CD4-positive, CD25-positive, alpha-beta regulatory T cell (primary cell): ENCODE data around the gene IQCE. TPM values are rescaled to one million over a fixed set of nuclear protein-coding genes. Genes with fewer than 3 reads are reported as not detected.

ENCODE experiments used
- ATAC-seq, 2 donors: fragments of 150-1000 bp; cut with Tn5 transposase; one replicate each; pipeline ENCODE4 v1.10.0; 2021; ENCODE audit warnings: low read depth in 2 of 2, moderate number of reproducible peaks in 2 of 2, moderate library complexity in 1 of 2
- DNase-seq, 3 donors: peaks; one replicate each; pipeline versions ENCODE4 v3.0.0 to v3.0.0-alpha.2; 2012 to 2022; ENCODE audit warnings: mixed read lengths in 1 of 3
- H3K27ac ChIP-seq: one replicate; pipeline ENCODE4 v1.7.0; 2013; ENCODE audit warnings: mild to moderate bottlenecking, low read length; ENCODE audit not compliant: insufficient read depth, poor library complexity, severe bottlenecking
- H3K27me3 ChIP-seq: one replicate; pipeline ENCODE4 v1.7.0; 2013; ENCODE audit warnings: low read length; ENCODE audit not compliant: control insufficient read depth, insufficient read depth
- H3K36me3 ChIP-seq: one replicate; pipeline ENCODE4 v1.7.0; 2013; ENCODE audit warnings: mild to moderate bottlenecking, low read length, moderate library complexity; ENCODE audit not compliant: control insufficient read depth, insufficient read depth
- H3K4me1 ChIP-seq: 2 replicates; pipeline ENCODE4 v1.7.0; 2013; ENCODE audit warnings: mild to moderate bottlenecking, low read length; ENCODE audit not compliant: insufficient read depth, control insufficient read depth, poor library complexity, severe bottlenecking
- H3K4me3 ChIP-seq: one replicate; pipeline ENCODE4 v1.7.0; 2013; ENCODE audit warnings: low read depth, mild to moderate bottlenecking, low read length, moderate library complexity
- H3K9me3 ChIP-seq, 2 experiments: 1 replicate in 1 of 2; 2 replicates in 1 of 2; pipeline ENCODE4 v1.7.0; 2013; ENCODE audit warnings: low read length in 2 of 2, mild to moderate bottlenecking in 1 of 2, moderate library complexity in 1 of 2; ENCODE audit not compliant: control insufficient read depth in 2 of 2
- H3K27ac Mint-ChIP-seq, 3 donors: one replicate each; pipeline ENCODE4 v1.8.0; 2020 to 2022; ENCODE audit warnings: mild to moderate bottlenecking in 3 of 3, mixed read lengths in 3 of 3, moderate library complexity in 2 of 3
- H3K27me3 Mint-ChIP-seq: one replicate; pipeline ENCODE4 v1.8.0; 2022; ENCODE audit warnings: mild to moderate bottlenecking, mixed read lengths
- H3K36me3 Mint-ChIP-seq: one replicate; pipeline ENCODE4 v1.8.0; 2020; ENCODE audit warnings: mixed read lengths
- H3K4me1 Mint-ChIP-seq, 4 donors: one replicate each; pipeline ENCODE4 v1.8.0; 2020 to 2022; ENCODE audit warnings: mixed read lengths in 4 of 4, mild to moderate bottlenecking in 1 of 4
- H3K4me3 Mint-ChIP-seq, 4 donors: one replicate each; pipeline ENCODE4 v1.8.0; 2020 to 2022; ENCODE audit warnings: mild to moderate bottlenecking in 4 of 4, mixed read lengths in 4 of 4, moderate library complexity in 3 of 4
- H3K9me3 Mint-ChIP-seq, 7 donors: one replicate each; pipeline ENCODE4 v1.8.0; 2020 to 2022; ENCODE audit warnings: mixed read lengths in 7 of 7, mild to moderate bottlenecking in 3 of 7, moderate library complexity in 2 of 7
- polyA plus RNA-seq, 4 donors: library from polyadenylated mRNA; unstranded; fragments of 300-500 nt; fragmentation: Illumina TruSeq; gene quantifications; one replicate each; pipeline ENCODE4 v1.2.3, GENCODE V29; 2021
- total RNA-seq: library from RNA; stranded (reverse); gene quantifications from one replicate; pipeline ENCODE4 v1.2.3, GENCODE V29; 2022

Gene IQCE
- total and polyA plus RNA-seq, 5 donors from 2014 or later: 0.69 to 6.6 (median 1.00) TPM

DNA sequence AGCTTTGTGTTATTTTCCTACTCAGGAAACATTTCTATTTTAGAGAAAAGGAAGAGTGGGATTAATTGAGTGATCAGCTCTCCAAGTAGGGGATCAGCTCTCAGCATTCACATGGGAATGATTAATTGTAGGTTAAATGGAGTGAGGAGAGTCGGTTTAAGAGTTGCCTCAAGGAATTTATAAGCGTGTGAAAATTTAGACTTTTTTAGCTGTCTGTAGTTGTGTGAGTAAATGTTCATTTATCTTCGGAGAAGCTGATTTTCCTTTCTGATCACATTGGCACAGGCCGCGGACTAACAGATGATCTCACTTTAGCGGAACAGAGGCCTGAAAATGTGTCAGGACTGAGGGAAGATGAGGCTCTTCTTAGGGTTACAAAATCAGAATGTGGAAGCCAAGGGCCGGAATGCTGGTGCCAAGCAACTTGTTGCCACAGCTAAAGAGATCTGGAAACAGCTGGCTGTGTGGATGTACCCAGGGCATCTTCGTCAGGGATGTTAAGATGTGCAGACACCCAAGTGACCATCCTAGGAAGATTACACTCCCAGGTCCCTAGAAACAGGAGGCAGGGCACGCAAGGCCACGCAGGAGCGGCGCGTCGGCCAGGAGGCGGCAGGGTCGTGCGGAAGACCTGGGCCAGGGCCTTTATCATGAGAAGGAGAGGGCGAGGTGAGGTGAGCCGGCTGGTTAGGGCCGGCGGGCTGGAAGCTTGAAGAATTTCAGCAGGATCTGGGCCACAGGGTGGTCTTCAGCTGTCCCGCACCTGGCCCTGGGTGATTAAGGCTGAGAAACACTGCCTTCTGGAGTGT lies 37.9 kb downstream of the IQCE start:
- Mint-ChIP-seq H3K27ac (no peak overlapping the region), H3K4me1 (no peaks in the 10 kb centered on the region), H3K36me3 (peaks cover 15% of the 10 kb centered on the region), H3K9me3 (no peaks in the 10 kb centered on the region), H3K4me3 (no peak overlapping the region), H3K27me3 (no peaks in the 10 kb centered on the region)
- Histone ChIP-seq H3K4me3 (no peak overlapping the region), H3K4me1 (no peaks in the 10 kb centered on the region), H3K27me3 (no peaks in the 10 kb centered on the region), H3K9me3 (no peaks in the 10 kb centered on the region), H3K27ac (no peak overlapping the region), H3K36me3 (no peaks in the 10 kb centered on the region)
- ATAC-seq (no peak), DNase-seq (no peak)

DNA sequence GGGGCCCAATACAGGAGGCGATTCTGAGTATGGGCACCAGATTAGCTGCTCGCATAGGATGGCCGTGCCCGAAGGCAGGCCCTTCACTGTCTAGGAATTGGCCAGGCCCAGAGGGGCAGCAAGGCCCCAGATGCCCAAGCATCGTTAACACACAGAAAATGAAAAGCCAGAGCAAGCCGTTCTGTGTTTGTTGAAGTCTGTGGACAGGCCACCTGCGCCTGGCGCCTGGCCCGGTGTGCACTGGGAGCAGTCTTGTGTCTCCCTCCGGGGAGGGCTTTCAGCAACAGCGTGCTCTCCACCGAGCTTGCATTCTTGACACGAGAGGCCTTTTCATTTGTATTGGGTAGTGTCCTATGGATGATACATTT lies 38.5 kb downstream of the IQCE start:
- Mint-ChIP-seq H3K27ac (no peak overlapping the region), H3K27me3 (no peaks in the 10 kb centered on the region), H3K4me3 (no peak overlapping the region), H3K36me3 (peaks cover 14% of the 10 kb centered on the region), H3K4me1 (no peaks in the 10 kb centered on the region), H3K9me3 (no peaks in the 10 kb centered on the region)
- DNase-seq: no peak
- no peaks in the 10 kb centered on the region for H3K36me3 ChIP-seq
- no peak for ATAC-seq
- H3K9me3 ChIP-seq: no peaks in the 10 kb centered on the region
- H3K27ac ChIP-seq: no peak overlapping the region
- no peak overlapping the region for H3K4me3 ChIP-seq
- no peaks in the 10 kb centered on the region for H3K4me1 ChIP-seq
- H3K27me3 ChIP-seq: no peaks in the 10 kb centered on the region

DNA sequence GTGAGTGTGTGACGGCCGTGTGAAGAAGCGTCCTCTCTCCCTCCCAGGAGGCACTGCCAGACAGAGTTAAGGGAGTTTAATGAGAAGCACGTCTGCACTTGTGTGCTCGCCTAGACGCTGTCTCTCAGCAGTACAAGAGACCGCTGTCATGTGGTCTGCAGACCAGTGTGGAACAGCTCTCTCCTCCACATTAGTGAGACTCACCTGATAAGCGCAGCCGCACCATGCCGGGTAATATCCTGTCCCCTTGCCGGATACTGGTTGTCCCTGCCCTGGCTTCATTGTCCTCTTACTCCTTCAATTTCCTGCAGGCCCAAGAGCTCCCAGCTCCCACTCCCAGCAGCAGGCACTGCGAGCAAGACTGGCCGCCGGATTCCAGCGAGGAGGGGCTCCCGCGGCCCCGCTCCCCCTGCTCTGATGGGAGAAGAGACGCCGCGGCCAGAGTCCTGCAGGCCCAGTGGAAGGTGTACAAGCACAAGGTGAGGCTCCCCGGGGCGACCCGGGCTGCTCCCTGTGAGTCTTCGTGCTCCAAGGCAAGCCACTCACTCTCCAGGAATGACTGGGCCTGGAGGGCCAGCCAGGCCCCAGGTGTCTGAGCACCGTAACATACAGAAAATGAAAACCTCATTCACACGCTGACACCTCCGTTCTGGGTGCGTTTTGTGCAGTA lies 39.5 kb downstream of the IQCE start:
- H3K27me3 Mint-ChIP-seq: no peaks in the 10 kb centered on the region
- H3K4me1 ChIP-seq: no peaks in the 10 kb centered on the region
- H3K9me3 Mint-ChIP-seq: no peaks in the 10 kb centered on the region
- no peak overlapping the region for H3K4me3 Mint-ChIP-seq
- no peaks in the 10 kb centered on the region for H3K4me1 Mint-ChIP-seq
- DNase-seq: no peak
- no peaks in the 10 kb centered on the region for H3K36me3 ChIP-seq
- H3K36me3 Mint-ChIP-seq: peaks cover 13% of the 10 kb centered on the region
- peak overlapping the region in 1 of 3 donors; percentile 15 for H3K27ac Mint-ChIP-seq
- H3K4me3 ChIP-seq: no peak overlapping the region
- H3K27ac ChIP-seq: no peak overlapping the region
- no peak for ATAC-seq
- H3K27me3 ChIP-seq: no peaks in the 10 kb centered on the region
- no peaks in the 10 kb centered on the region for H3K9me3 ChIP-seq

DNA sequence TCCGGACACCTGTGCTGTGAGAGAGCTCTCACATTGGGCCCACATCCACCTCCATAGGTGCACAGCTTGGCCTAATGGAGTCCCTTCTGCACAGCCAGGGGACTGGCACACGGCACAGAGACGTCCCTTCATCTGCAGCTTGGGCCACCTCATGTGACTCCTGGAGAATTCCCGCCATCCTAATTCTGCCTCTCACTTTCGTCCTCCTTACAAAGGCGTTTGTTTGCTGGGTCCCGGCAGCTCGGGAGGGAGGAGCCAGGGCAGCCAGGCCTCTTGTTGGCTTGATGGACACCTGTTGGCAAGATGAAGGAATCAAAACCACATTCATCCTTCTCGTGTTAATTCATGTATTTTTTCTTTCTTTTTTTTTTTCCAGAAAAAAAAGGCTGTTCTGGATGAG lies 42.3 kb downstream of the IQCE start:
- Histone ChIP-seq H3K36me3 (no peaks in the 10 kb centered on the region), H3K27me3 (no peaks in the 10 kb centered on the region), H3K9me3 (no peaks in the 10 kb centered on the region), H3K4me1 (no peaks in the 10 kb centered on the region), H3K27ac (no peak overlapping the region), H3K4me3 (no peak overlapping the region)
- DNase-seq (no peak), ATAC-seq (no peak)
- Mint-ChIP-seq H3K36me3 (peaks cover 8% of the 10 kb centered on the region), H3K4me3 (no peak overlapping the region), H3K27ac (no peak overlapping the region), H3K9me3 (no peaks in the 10 kb centered on the region), H3K27me3 (no peaks in the 10 kb centered on the region), H3K4me1 (no peaks in the 10 kb centered on the region)

DNA sequence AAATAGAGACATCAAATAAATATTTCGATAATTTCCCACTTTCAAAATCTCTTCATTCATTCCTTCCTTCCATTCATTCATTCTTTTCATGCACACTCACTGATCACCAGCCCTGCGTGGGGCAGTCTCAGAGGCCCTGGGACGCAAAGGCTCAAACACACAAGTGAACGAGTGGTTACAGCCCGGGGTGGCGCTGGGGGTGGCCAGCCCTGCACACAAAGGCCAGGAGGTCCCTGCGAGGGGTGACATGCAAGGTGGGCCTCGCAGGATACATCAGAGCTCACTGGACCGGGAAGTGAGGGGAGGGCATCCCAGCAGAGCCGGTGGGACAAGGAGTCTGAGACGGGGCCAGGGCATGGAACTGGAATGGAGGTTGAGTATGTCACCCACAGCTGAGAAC lies 43.1 kb downstream of the IQCE start:
- H3K9me3 ChIP-seq: no peaks in the 10 kb centered on the region
- H3K36me3 ChIP-seq: no peaks in the 10 kb centered on the region
- no peak for ATAC-seq
- no peaks in the 10 kb centered on the region for H3K4me1 ChIP-seq
- no peak overlapping the region for H3K4me3 ChIP-seq
- H3K27ac ChIP-seq: no peak overlapping the region
- peaks cover 8% of the 10 kb centered on the region for H3K36me3 Mint-ChIP-seq
- no peaks in the 10 kb centered on the region for H3K27me3 Mint-ChIP-seq
- no peak overlapping the region for H3K27ac Mint-ChIP-seq
- H3K27me3 ChIP-seq: no peaks in the 10 kb centered on the region
- H3K9me3 Mint-ChIP-seq: no peaks in the 10 kb centered on the region
- no peaks in the 10 kb centered on the region for H3K4me1 Mint-ChIP-seq
- H3K4me3 Mint-ChIP-seq: no peak overlapping the region
- DNase-seq: no peak

DNA sequence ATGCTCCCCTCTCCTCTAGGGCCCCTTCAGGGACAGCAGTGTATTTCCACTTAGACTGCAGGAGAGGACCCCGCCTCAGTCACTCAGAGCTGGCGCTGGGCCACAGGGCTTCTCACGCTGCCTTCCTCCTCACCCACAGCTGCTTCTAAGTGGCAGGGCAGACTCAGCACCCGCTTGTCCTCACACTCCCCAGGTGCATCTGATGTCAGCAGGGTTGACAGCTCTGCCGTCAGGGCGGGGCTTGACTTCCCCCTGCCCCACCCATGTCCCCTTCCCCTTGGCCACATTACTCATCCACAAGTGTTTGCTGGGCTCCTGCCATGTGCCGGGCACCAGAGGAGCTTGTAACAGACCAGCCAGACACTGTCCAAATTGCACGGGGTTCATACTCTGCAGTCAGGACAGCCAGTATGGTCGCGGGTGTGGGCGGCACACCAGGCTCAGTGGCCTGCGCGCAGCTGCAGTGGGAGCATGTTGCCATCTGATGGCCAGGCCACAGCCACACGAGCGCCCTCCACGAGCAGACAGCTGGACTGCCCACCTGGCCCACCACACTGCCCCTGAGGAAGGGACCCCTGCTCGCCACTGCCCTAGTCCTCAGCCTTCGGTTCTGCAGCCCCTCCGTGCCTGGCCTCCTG lies 43.7 kb downstream of the IQCE start:
- Histone ChIP-seq H3K27ac (no peak overlapping the region), H3K36me3 (no peaks in the 10 kb centered on the region), H3K4me1 (no peaks in the 10 kb centered on the region), H3K27me3 (no peaks in the 10 kb centered on the region), H3K4me3 (no peak overlapping the region), H3K9me3 (no peaks in the 10 kb centered on the region)
- Mint-ChIP-seq H3K4me3 (no peak overlapping the region), H3K27me3 (no peaks in the 10 kb centered on the region), H3K9me3 (no peaks in the 10 kb centered on the region), H3K4me1 (no peaks in the 10 kb centered on the region), H3K36me3 (peaks cover 8% of the 10 kb centered on the region), H3K27ac (no peak overlapping the region)
- DNase-seq (peak in 1 of 3 donors; percentile 7), ATAC-seq (no peak)

DNA sequence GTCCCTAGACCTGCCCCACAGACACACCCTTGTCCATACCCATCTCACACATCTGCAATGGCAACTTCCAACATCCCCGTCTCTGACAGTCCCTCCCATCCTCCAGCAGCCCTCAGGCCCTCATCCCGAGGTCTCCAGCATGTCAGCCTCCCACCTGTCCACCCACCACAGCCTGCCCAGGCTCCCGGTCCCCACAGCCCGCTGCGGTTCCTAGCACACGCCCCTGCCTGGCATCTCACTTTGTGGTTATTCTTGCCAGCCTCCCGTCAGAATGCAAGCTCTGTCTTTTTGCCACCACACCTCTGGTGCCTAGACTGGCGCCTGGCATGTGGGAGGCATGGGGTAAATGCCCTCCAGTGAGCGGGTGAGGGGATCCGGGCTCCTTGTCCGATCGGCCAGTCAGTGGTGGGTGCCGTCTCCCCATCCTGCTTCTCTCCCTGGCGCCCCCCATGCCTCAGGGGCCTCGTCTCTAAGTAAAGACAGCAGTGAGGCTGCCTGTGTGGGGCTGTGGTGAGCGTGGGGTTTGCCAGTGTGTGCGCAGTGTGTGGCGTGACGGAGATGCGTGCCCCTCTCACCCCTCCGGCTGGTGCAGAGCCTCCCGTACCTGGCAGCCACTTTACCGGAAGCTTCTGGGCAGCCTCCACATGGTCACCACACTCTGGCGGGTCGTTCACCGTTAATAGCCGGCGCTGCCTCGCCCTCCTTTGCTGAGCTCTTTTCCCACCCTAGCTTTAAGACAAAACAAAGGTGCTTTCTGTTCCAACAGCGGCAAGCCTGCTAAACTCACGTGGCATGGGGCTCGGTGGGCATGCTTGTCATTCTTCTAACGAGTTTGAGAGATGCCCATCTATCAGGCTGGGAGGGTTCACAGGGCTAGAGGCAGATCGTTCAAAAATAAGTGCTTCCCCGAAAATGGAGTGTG lies 44.5 kb downstream of the IQCE start:
- Histone ChIP-seq H3K27ac (no peak overlapping the region), H3K4me3 (no peak overlapping the region), H3K4me1 (no peaks in the 10 kb centered on the region), H3K36me3 (no peaks in the 10 kb centered on the region), H3K9me3 (no peaks in the 10 kb centered on the region), H3K27me3 (no peaks in the 10 kb centered on the region)
- Mint-ChIP-seq H3K9me3 (no peaks in the 10 kb centered on the region), H3K27ac (peak overlapping the region in 2 of 3 donors; percentile 25 to 69), H3K4me1 (peaks cover 0 to 3% (median 0%) of the 10 kb centered on the region in 4 donors), H3K4me3 (no peak overlapping the region), H3K27me3 (no peaks in the 10 kb centered on the region), H3K36me3 (peaks cover 8% of the 10 kb centered on the region)
- no peak for DNase-seq
- no peak for ATAC-seq
